Measurements from ENCODE around the gene BCL2L2.

The BCL2L2 gene

DNA sequence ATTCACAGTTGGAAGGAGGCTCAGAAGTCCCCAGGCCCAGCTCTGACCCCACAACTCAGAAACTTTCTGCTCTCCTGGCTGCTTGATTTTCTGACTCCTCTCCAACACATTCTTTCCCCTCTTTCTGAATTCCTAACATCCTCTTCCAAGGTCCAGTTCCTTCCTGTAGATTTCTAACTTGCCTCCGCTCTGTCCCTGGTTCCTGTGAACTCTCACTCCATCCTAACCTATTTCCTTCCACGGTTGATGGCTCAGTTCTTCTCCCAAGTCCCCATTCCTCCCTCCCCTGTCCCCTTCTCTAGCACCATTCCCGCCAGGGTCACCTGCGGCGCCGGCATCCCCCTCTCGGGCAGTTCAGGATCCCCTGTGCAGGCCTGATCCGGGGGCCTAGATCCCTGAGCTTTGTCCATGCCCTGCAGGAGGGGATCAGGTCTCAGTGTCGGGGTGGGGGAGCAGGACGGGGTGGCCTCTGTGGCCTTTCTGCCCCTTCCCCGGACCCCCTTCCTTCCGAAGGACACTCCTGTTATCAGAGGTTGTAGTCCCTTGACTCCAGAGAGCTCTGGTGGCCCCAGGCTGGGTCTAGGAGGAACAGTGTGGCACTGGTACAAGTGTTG is 52.0 kb downstream of the BCL2L2 start:
- DNase-seq = no peak

- DNase-seq = no peak
These were observed 52.6 kb downstream of the BCL2L2 start for GRCh38 chr14:23359167-23359626.

DNA sequence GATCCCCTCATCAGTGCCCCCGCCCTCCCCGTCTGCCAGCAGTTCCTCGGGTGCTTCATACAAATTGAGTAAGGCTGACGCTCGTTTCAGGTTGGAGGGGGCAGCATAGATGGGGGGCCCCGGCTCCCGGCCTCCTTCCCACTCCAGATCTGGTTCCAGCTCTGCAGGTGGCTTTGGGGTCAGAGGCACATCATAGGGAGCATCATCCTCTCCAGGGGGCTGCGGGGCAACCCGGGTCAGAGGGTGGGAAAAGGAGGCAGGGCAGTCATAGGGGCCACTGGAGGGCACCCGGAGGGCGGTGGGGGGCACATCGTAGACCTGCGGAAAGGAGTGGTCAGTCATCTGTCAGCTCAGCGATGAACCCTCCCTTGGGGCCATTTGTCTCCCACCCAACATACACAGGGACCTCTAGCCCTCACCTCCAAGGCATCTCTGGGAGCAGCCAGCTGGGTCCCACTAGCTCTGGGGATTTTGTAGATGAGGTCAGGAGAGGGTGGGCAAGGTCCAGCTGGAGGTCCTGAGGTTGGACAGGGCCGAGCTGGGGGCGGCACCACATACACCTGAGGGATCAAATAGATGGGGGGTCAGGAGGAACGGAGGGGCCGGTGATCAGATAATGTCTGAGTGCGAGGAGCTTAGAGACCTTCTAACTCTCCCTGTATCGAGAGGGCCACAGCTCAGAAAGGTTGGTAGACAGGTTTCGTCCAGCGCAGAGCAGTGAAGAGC is 53.3 kb downstream of the BCL2L2 start:
- no peak for DNase-seq

GRCh38 chr14:23360496-23360895 is 53.9 kb downstream of the BCL2L2 start:
- DNase-seq = no peak

GRCh38 chr14:23361320-23361719 is 54.7 kb downstream of the BCL2L2 start:
- no peak for DNase-seq
